ENCODE data around the gene PIGB. TPM values are rescaled to one million over a fixed set of nuclear protein-coding genes. Genes with fewer than 3 reads are reported as not detected.

Gene PIGB
- 3.8 and 6.5 TPM in 2 replicates for total RNA-seq
- polyA plus RNA-seq, result 5.7 and 6.3 TPM in 2 replicates

- no peaks in the 10 kb centered on the region for H3K36me3 ChIP-seq
- H3K4me3 ChIP-seq, result peak within 1 kb of the TSS; percentile 56
- peak within 1 kb of the TSS; percentile 78 for H3K27ac ChIP-seq
- TF ChIP-seq, protein P1, sequence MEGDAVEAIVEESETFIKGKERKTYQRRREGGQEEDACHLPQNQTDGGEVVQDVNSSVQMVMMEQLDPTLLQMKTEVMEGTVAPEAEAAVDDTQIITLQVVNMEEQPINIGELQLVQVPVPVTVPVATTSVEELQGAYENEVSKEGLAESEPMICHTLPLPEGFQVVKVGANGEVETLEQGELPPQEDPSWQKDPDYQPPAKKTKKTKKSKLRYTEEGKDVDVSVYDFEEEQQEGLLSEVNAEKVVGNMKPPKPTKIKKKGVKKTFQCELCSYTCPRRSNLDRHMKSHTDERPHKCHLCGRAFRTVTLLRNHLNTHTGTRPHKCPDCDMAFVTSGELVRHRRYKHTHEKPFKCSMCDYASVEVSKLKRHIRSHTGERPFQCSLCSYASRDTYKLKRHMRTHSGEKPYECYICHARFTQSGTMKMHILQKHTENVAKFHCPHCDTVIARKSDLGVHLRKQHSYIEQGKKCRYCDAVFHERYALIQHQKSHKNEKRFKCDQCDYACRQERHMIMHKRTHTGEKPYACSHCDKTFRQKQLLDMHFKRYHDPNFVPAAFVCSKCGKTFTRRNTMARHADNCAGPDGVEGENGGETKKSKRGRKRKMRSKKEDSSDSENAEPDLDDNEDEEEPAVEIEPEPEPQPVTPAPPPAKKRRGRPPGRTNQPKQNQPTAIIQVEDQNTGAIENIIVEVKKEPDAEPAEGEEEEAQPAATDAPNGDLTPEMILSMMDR (IDR thresholded peaks at IDR 0.05; ENCODE audit: low read depth, low read length), result peak; percentile 16
- no peaks in the 10 kb centered on the region for H3K27me3 ChIP-seq
- DNase-seq (ENCODE audit: low read depth in 1 of 2, low spot score in 1 of 2), result peak; percentile 87 to 94
- H3K9me3 ChIP-seq (ENCODE audit: low read depth), result no peaks in the 10 kb centered on the region
- H3K4me1 ChIP-seq (ENCODE audit: low read depth), result no peaks in the 10 kb centered on the region
Measured at GRCh38 chr15:55318588-55319494, at the start of gene PIGB, which contains the start of gene PIGBOS1. Gene PIGB (plus strand): TSS chr15:55319222. CDS start chr15:55319251, 29 bp downstream. Gene PIGBOS1 (minus strand): TSS chr15:55319123. CDS start chr15:55317792, 1,331 bp downstream.

DNA sequence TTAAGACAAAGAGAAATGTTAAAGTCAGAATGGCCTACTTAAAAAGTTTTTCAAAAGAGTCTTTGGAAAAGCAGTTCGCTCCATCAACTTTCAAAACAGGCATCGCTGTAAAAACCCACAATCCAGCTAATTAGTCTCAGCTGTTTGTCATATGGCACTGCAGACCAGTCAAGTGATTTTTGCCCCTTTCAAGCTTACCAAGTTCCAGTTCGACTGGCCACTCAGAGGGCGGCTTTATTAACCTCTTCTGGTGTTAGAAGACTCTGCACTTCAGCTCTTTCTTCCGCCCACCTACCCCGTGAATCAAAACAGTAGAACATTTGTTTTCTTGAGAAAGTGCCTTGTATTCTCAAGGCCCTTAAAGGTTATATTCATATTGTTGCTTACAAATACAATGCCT, 48.7 kb upstream of the PIGB start:
- Histone ChIP-seq H3K9me3 (ENCODE audit: low read depth) (no peaks in the 10 kb centered on the region), H3K4me3 (no peak overlapping the region), H3K27ac (no peak overlapping the region), H3K27me3 (no peaks in the 10 kb centered on the region), H3K36me3 (no peaks in the 10 kb centered on the region), H3K4me1 (ENCODE audit: low read depth) (no peaks in the 10 kb centered on the region)
- no peak for DNase-seq (ENCODE audit: low read depth in 1 of 2, low spot score in 1 of 2)
- TF ChIP-seq, protein P1 (IDR thresholded peaks at IDR 0.05; ENCODE audit: low read depth, low read length), result no peak

DNA sequence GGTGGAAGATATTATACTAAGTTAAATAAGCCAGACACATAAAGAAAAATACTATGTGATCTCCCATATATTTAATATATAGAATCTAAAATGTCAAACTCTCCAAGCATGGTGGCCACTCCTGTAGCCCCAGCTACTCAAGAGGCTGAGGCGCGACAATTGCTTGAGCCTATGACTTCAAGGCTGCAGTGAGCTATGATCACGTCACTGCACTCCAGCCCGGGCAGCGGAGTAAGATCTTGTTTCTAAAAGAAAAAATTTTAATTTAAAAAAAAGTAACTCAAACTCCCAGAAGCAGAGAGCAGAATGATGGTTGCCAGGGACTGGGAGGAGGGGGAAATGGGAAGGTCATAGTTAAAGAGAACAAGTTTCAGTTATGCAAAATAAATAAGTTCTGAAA, 42.7 kb upstream of the PIGB start:
- Histone ChIP-seq H3K27ac (no peak overlapping the region), H3K36me3 (no peaks in the 10 kb centered on the region), H3K4me1 (ENCODE audit: low read depth) (no peaks in the 10 kb centered on the region), H3K9me3 (ENCODE audit: low read depth) (no peaks in the 10 kb centered on the region), H3K4me3 (no peak overlapping the region), H3K27me3 (no peaks in the 10 kb centered on the region)
- no peak for DNase-seq (ENCODE audit: low read depth in 1 of 2, low spot score in 1 of 2)
- TF ChIP-seq, protein P1 (IDR thresholded peaks at IDR 0.05; ENCODE audit: low read depth, low read length), result no peak

DNA sequence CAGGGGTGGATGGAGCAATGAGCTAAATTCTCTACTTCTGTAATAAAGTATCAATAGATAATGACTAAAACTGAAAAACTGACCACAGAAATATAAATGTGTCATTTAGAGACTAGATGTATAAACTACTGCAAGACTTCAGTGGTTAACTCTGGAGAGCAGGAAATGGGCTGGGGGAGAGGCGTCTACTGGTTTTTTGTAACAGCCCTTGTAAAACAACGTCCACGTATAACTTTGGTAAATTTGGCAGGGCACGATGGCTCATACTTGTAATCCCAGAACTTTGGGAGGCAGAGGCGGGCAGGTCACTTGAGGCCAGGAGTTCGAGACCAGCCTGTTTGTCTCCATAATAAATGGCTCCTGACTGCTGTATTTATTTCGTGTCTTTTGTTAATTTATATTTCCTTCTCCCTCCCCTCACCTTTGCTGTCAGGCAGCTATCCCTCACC, 41.9 kb upstream of the PIGB start:
- Histone ChIP-seq H3K36me3 (no peaks in the 10 kb centered on the region), H3K4me3 (no peak overlapping the region)
- TF ChIP-seq, protein P1 (IDR thresholded peaks at IDR 0.05; ENCODE audit: low read depth, low read length), result no peak

DNA sequence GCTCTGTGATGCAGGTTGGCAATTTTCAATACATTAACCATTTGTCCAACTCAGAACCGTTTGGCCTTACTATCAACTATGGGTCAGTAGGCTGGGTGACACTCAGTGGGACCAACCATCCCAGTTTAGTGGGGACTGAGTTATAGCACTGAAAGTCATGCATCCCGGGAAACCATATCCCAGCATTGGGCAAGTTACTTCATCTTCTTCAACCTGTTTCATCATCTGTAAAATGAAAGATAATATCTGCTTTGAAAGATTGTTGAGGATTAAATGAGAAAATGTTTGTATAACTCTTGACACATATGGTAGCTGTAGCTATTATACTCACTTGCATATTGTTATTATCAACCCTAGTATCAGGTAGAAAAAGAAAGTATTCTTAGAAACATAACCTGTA, 41.3 kb upstream of the PIGB start:
- Histone ChIP-seq H3K27ac (no peak overlapping the region), H3K27me3 (no peaks in the 10 kb centered on the region), H3K36me3 (no peaks in the 10 kb centered on the region), H3K9me3 (ENCODE audit: low read depth) (no peaks in the 10 kb centered on the region), H3K4me1 (ENCODE audit: low read depth) (no peaks in the 10 kb centered on the region), H3K4me3 (no peak overlapping the region)
- TF ChIP-seq, protein P1 (IDR thresholded peaks at IDR 0.05; ENCODE audit: low read depth, low read length), result no peak
- DNase-seq (ENCODE audit: low read depth in 1 of 2, low spot score in 1 of 2), result no peak

More for the DNA sequence above, 41.9 kb upstream of the PIGB start:
- no peaks in the 10 kb centered on the region for H3K9me3 ChIP-seq (ENCODE audit: low read depth)
- no peaks in the 10 kb centered on the region for H3K27me3 ChIP-seq
- peak in 1 of 2 donors; percentile 48 for DNase-seq (ENCODE audit: low read depth in 1 of 2, low spot score in 1 of 2)
- no peaks in the 10 kb centered on the region for H3K4me1 ChIP-seq (ENCODE audit: low read depth)
- no peak overlapping the region for H3K27ac ChIP-seq
